GM10248 (cell line): ENCODE measurements around the gene SETX.

Source experiments
- CTCF ChIA-PET: fragments of 300-600 bp; sonication (Branson Sonifier 250); formaldehyde crosslinking; extraction: SDS; loops from one replicate; lab custom pipeline; 2021; ENCODE audit warnings: antibody characterized with exemption; lab: Yijun Ruan, JAX
- POLR2A ChIA-PET: fragments of 350-650 bp; sonication (Branson Sonifier 250); formaldehyde crosslinking; extraction: SDS; loops from one replicate; lab custom pipeline; 2020; ENCODE audit warnings: antibody characterized with exemption; lab: Yijun Ruan, JAX
- DNase-seq: peaks from one replicate; pipeline ENCODE4 v3.0.0; 2012; ENCODE audit errors: extremely low spot score
- CTCF ChIP-seq: IDR thresholded peaks from 2 replicates; pipeline ENCODE4 v1.5.1; 2012; ENCODE audit warnings: mild to moderate bottlenecking, low read depth; ENCODE audit errors: extremely low read depth, missing control alignments, control extremely low read depth

Gene SETX

GRCh38 chr9:132234535-132234934 lies 120.3 kb downstream of the SETX start:
- TF ChIP-seq CTCF, result no peak
- CTCF ChIA-PET, result interaction anchor here (1.4 to 10.0 kb wide), 6 partner anchors 12 to 480 kb away, joined by 5 to 154 read pairs (median 21); no protein-coding TSS in a partner anchor
- DNase-seq, result no peak
- POLR2A ChIA-PET, result no interaction called here

GRCh38 chr9:132233138-132233537 lies 121.6 kb downstream of the SETX start:
- ChIA-PET CTCF (interaction anchor here (1.0 to 10.0 kb wide), 4 partner anchors 20 to 479 kb away, joined by 3 to 154 read pairs (median 48); no protein-coding TSS in a partner anchor), POLR2A (no interaction called here)
- no peak for DNase-seq
- no peak for TF ChIP-seq CTCF

GRCh38 chr9:132232522-132232921 lies 122.3 kb downstream of the SETX start:
- POLR2A ChIA-PET, result no interaction called here
- no peak for TF ChIP-seq CTCF
- no peak for DNase-seq
- CTCF ChIA-PET, result interaction anchor here (7.1 to 10.0 kb wide), 2 partner anchors 65 to 471 kb away, joined by 90 to 154 read pairs; no protein-coding TSS in a partner anchor

GRCh38 chr9:132231019-132231701 lies 123.6 kb downstream of the SETX start:
- ChIA-PET CTCF (interaction anchor here (1.4 kb wide), 1 partner anchor 21 kb away, joined by 4 read pairs; no protein-coding TSS in a partner anchor), POLR2A (no interaction called here)
- DNase-seq, result no peak
- no peak for TF ChIP-seq CTCF

- POLR2A ChIA-PET, result no interaction called here
- DNase-seq, result no peak
- no peak for TF ChIP-seq CTCF
- CTCF ChIA-PET, result interaction anchor here (1.4 kb wide), 1 partner anchor 21 kb away, joined by 4 read pairs; no protein-coding TSS in a partner anchor
These were observed 124.2 kb downstream of the SETX start for GRCh38 chr9:132230605-132231004.

GRCh38 chr9:132228062-132228461 lies 126.7 kb downstream of the SETX start:
- ChIA-PET POLR2A (no interaction called here), CTCF (interaction anchor here (1.5 to 5.1 kb wide), 2 partner anchors 9 to 58 kb away, joined by 3 to 23 read pairs; no protein-coding TSS in a partner anchor)
- no peak for DNase-seq
- no peak for TF ChIP-seq CTCF
